Measurements from ENCODE around the gene PPFIA1.

GRCh38 chr11:70325824-70326223, 55.3 kb downstream of the PPFIA1 start:
- TF ChIP-seq POLR2A (IDR thresholded peaks at IDR 0.05) = no peak
- no peak for TF ChIP-seq CTCF (IDR thresholded peaks at IDR 0.05)
- no peak for TF ChIP-seq POLR2AphosphoS5 (IDR thresholded peaks at IDR 0.05)
- TF ChIP-seq EP300 (IDR thresholded peaks at IDR 0.05) = no peak
